CD4-positive, alpha-beta memory T cell (primary cell): Measurements from ENCODE around the gene KCNH6. TPM values are rescaled to one million over a fixed set of nuclear protein-coding genes. Genes with fewer than 3 reads are reported as not detected.

ENCODE experiments used
- CTCF ChIA-PET: fragments of 350-600 bp; sonication (Branson Sonifier 250); formaldehyde crosslinking; loops from one replicate; lab custom pipeline; 2021; ENCODE audit warnings: inconsistent platforms; ENCODE audit not compliant: partially characterized antibody; lab: Charles Lee
- POLR2A ChIA-PET: fragments of 350-600 bp; sonication (Branson Sonifier 250); formaldehyde crosslinking; loops from one replicate; lab custom pipeline; 2021; ENCODE audit not compliant: partially characterized antibody; lab: Charles Lee
- DNase-seq, 5 donors: peaks; one replicate each; pipeline versions ENCODE4 v3.0.0 to v3.0.0-alpha.2; 2020 to 2022; ENCODE audit warnings: mixed read lengths in 1 of 5
- H3K27ac ChIP-seq: one replicate; pipeline ENCODE4 v1.7.0; 2013; ENCODE audit warnings: low read depth, low read length
- H3K27me3 ChIP-seq: 2 replicates; pipeline ENCODE4 v1.7.0; 2013; ENCODE audit warnings: mild to moderate bottlenecking, low read length, moderate library complexity; ENCODE audit not compliant: insufficient read depth
- H3K36me3 ChIP-seq: 2 replicates; pipeline ENCODE4 v1.7.0; 2013; ENCODE audit warnings: mild to moderate bottlenecking, low read length, moderate library complexity; ENCODE audit not compliant: insufficient read depth
- H3K4me1 ChIP-seq: 2 replicates; pipeline ENCODE4 v1.7.0; 2013; ENCODE audit warnings: mild to moderate bottlenecking, low read length, moderate library complexity; ENCODE audit not compliant: insufficient read depth
- H3K4me3 ChIP-seq, 2 donors: one replicate each; pipeline ENCODE4 v1.7.0; 2013; ENCODE audit warnings: low read length in 2 of 2, mild to moderate bottlenecking in 1 of 2
- H3K9me3 ChIP-seq, 2 donors: one replicate each; pipeline ENCODE4 v1.7.0; 2013; ENCODE audit warnings: low read length in 2 of 2, control low read depth in 1 of 2; ENCODE audit not compliant: control insufficient read depth in 1 of 2
- H3K27ac Mint-ChIP-seq, 7 donors: one replicate each; pipeline ENCODE4 v1.8.0; 2020 to 2021; ENCODE audit warnings: mixed read lengths in 7 of 7, mild to moderate bottlenecking in 6 of 7, inconsistent platforms in 3 of 7, moderate library complexity in 3 of 7
- H3K27me3 Mint-ChIP-seq, 2 donors: one replicate each; pipeline ENCODE4 v1.8.0; 2020 to 2021; ENCODE audit warnings: mixed read lengths in 2 of 2
- H3K36me3 Mint-ChIP-seq, 2 donors: one replicate each; pipeline ENCODE4 v1.8.0; 2020 to 2021; ENCODE audit warnings: mixed read lengths in 2 of 2, inconsistent platforms in 1 of 2, mild to moderate bottlenecking in 1 of 2
- H3K4me1 Mint-ChIP-seq, 4 donors: one replicate each; pipeline ENCODE4 v1.8.0; 2020 to 2021; ENCODE audit warnings: mixed read lengths in 4 of 4, mild to moderate bottlenecking in 1 of 4
- H3K4me3 Mint-ChIP-seq, 8 donors: one replicate each; pipeline ENCODE4 v1.8.0; 2020 to 2021; ENCODE audit warnings: mixed read lengths in 8 of 8, mild to moderate bottlenecking in 7 of 8, moderate library complexity in 6 of 8, inconsistent platforms in 3 of 8
- H3K9me3 Mint-ChIP-seq, 8 donors: one replicate each; pipeline ENCODE4 v1.8.0; 2020 to 2021; ENCODE audit warnings: mixed read lengths in 8 of 8, mild to moderate bottlenecking in 5 of 8, inconsistent platforms in 3 of 8, moderate library complexity in 1 of 8
- intact Hi-C: fragments of 100-400 bp; cut with micrococcal nuclease; formaldehyde crosslinking; loops from one replicate; pipeline ENCODE4 v1.15.1; 2023
- polyA plus RNA-seq, 2 donors: library from polyadenylated mRNA; unstranded; fragments of 300-500 nt; fragmentation: Illumina TruSeq; gene quantifications; one replicate each; pipeline ENCODE4 v1.2.3, GENCODE V29; 2021
- total RNA-seq, 2 experiments: library from RNA; stranded (reverse); gene quantifications; one replicate each; pipeline ENCODE4 v1.2.3, GENCODE V29; 2021

The KCNH6 gene
- total and polyA plus RNA-seq, 4 experiments from 2014 or later = not detected

GRCh38 chr17:63497708-63498483, 25.3 kb upstream of the KCNH6 start:
- no peak overlapping the region for H3K4me3 ChIP-seq
- DNase-seq = no peak
- ChIA-PET POLR2A (no interaction called here), CTCF (interaction anchor here (1.0 to 1.5 kb wide), 4 partner anchors 19 to 115 kb away, joined by 3 to 7 read pairs (median 5); no protein-coding TSS in a partner anchor)
- H3K4me3 Mint-ChIP-seq = no peak overlapping the region
- no peaks in the 10 kb centered on the region for H3K4me1 ChIP-seq
- H3K9me3 ChIP-seq = no peaks in the 10 kb centered on the region
- H3K27ac ChIP-seq = no peak overlapping the region
- no peaks in the 10 kb centered on the region for H3K9me3 Mint-ChIP-seq
- no peaks in the 10 kb centered on the region for H3K27me3 ChIP-seq
- intact Hi-C loops = no loop called here
- H3K4me1 Mint-ChIP-seq = peaks cover 0 to 2% (median 0%) of the 10 kb centered on the region in 4 donors
- peaks cover 0 to 3% of the 10 kb centered on the region in 2 donors for H3K27me3 Mint-ChIP-seq
- no peak overlapping the region for H3K27ac Mint-ChIP-seq
- H3K36me3 ChIP-seq = no peaks in the 10 kb centered on the region
- peaks cover 0 to 2% of the 10 kb centered on the region in 2 donors for H3K36me3 Mint-ChIP-seq

GRCh38 chr17:63498626-63499195, 24.4 kb upstream of the KCNH6 start:
- DNase-seq = no peak
- no peak overlapping the region for H3K4me3 ChIP-seq
- intact Hi-C loops = no loop called here
- H3K27ac ChIP-seq = no peak overlapping the region
- ChIA-PET CTCF (interaction anchor here (1.0 to 1.3 kb wide), 3 partner anchors 20 to 113 kb away, joined by 3 to 6 read pairs (median 4); no protein-coding TSS in a partner anchor), POLR2A (no interaction called here)
- H3K27ac Mint-ChIP-seq = peak overlapping the region in 1 of 7 donors; percentile 5
- H3K36me3 Mint-ChIP-seq = peaks cover 0 to 2% of the 10 kb centered on the region in 2 donors
- H3K4me1 Mint-ChIP-seq = peaks cover 0 to 2% (median 0%) of the 10 kb centered on the region in 4 donors
- H3K9me3 Mint-ChIP-seq = no peaks in the 10 kb centered on the region
- H3K27me3 ChIP-seq = no peaks in the 10 kb centered on the region
- no peaks in the 10 kb centered on the region for H3K9me3 ChIP-seq
- no peaks in the 10 kb centered on the region for H3K36me3 ChIP-seq
- H3K4me3 Mint-ChIP-seq = no peak overlapping the region
- peaks cover 3 to 5% of the 10 kb centered on the region in 2 donors for H3K27me3 Mint-ChIP-seq
- no peaks in the 10 kb centered on the region for H3K4me1 ChIP-seq

- H3K4me1 ChIP-seq = no peaks in the 10 kb centered on the region
- peaks cover 0 to 4% (median 2%) of the 10 kb centered on the region in 8 donors for H3K9me3 Mint-ChIP-seq
- intact Hi-C loops = no loop called here
- no peaks in the 10 kb centered on the region for H3K9me3 ChIP-seq
- no peak overlapping the region for H3K27ac ChIP-seq
- ChIA-PET CTCF (no interaction called here), POLR2A (interaction anchor here (0.9 kb wide), 1 partner anchor 22 kb away, joined by 3 read pairs; no protein-coding TSS in a partner anchor)
- H3K27ac Mint-ChIP-seq = peak overlapping the region in 1 of 7 donors; percentile 12
- DNase-seq = no peak
- peaks cover 0 to 2% of the 10 kb centered on the region in 2 donors for H3K36me3 Mint-ChIP-seq
- no peaks in the 10 kb centered on the region for H3K27me3 ChIP-seq
- peaks cover 0 to 2% (median 0%) of the 10 kb centered on the region in 4 donors for H3K4me1 Mint-ChIP-seq
- no peak overlapping the region for H3K4me3 ChIP-seq
- H3K4me3 Mint-ChIP-seq = no peak overlapping the region
- peaks cover 3 to 8% of the 10 kb centered on the region in 2 donors for H3K27me3 Mint-ChIP-seq
- no peaks in the 10 kb centered on the region for H3K36me3 ChIP-seq
Measured at GRCh38 chr17:63500543-63501390, 22.4 kb upstream of the KCNH6 start.

- Histone ChIP-seq H3K27me3 (no peaks in the 10 kb centered on the region), H3K36me3 (no peaks in the 10 kb centered on the region), H3K9me3 (no peaks in the 10 kb centered on the region), H3K27ac (no peak overlapping the region), H3K4me3 (no peak overlapping the region), H3K4me1 (no peaks in the 10 kb centered on the region)
- Mint-ChIP-seq H3K27ac (no peak overlapping the region), H3K27me3 (peaks cover 5 to 12% of the 10 kb centered on the region in 2 donors), H3K4me3 (no peak overlapping the region), H3K4me1 (peaks cover 0 to 2% (median 0%) of the 10 kb centered on the region in 4 donors), H3K9me3 (peaks cover 0 to 8% (median 2%) of the 10 kb centered on the region in 8 donors), H3K36me3 (peaks cover 0 to 2% of the 10 kb centered on the region in 2 donors)
- intact Hi-C loops = no loop called here
- POLR2A ChIA-PET = interaction anchor here (1.3 kb wide), 1 partner anchor 16 kb away, joined by 3 read pairs; no protein-coding TSS in a partner anchor
- no peak for DNase-seq
- CTCF ChIA-PET = interaction anchor here (1.8 kb wide), 1 partner anchor 110 kb away, joined by 5 read pairs; no protein-coding TSS in a partner anchor
Measured at GRCh38 chr17:63503341-63503705, 19.8 kb upstream of the KCNH6 start.

GRCh38 chr17:63504261-63504660, 18.9 kb upstream of the KCNH6 start:
- Mint-ChIP-seq H3K36me3 (no peaks in the 10 kb centered on the region), H3K4me3 (no peak overlapping the region), H3K27ac (no peak overlapping the region), H3K27me3 (peaks cover 5 to 12% of the 10 kb centered on the region in 2 donors), H3K9me3 (peaks cover 0 to 8% (median 2%) of the 10 kb centered on the region in 8 donors), H3K4me1 (no peaks in the 10 kb centered on the region)
- no peak for DNase-seq
- Histone ChIP-seq H3K4me1 (no peaks in the 10 kb centered on the region), H3K27ac (no peak overlapping the region), H3K27me3 (no peaks in the 10 kb centered on the region), H3K36me3 (no peaks in the 10 kb centered on the region), H3K9me3 (no peaks in the 10 kb centered on the region), H3K4me3 (no peak overlapping the region)
- POLR2A ChIA-PET = no interaction called here
- intact Hi-C loops = no loop called here
- CTCF ChIA-PET = interaction anchor here (1.8 kb wide), 1 partner anchor 109 kb away, joined by 5 read pairs; no protein-coding TSS in a partner anchor

- peaks cover 0 to 8% (median 2%) of the 10 kb centered on the region in 8 donors for H3K9me3 Mint-ChIP-seq
- H3K4me1 ChIP-seq = no peaks in the 10 kb centered on the region
- H3K4me1 Mint-ChIP-seq = no peaks in the 10 kb centered on the region
- no peak overlapping the region for H3K4me3 Mint-ChIP-seq
- POLR2A ChIA-PET = no interaction called here
- H3K36me3 Mint-ChIP-seq = no peaks in the 10 kb centered on the region
- no peak overlapping the region for H3K4me3 ChIP-seq
- CTCF ChIA-PET = no interaction called here
- no peaks in the 10 kb centered on the region for H3K36me3 ChIP-seq
- H3K27me3 ChIP-seq = no peaks in the 10 kb centered on the region
- H3K27ac ChIP-seq = no peak overlapping the region
- intact Hi-C loops = no loop called here
- H3K27ac Mint-ChIP-seq = no peak overlapping the region
- no peaks in the 10 kb centered on the region for H3K9me3 ChIP-seq
- no peak for DNase-seq
- peaks cover 6 to 15% of the 10 kb centered on the region in 2 donors for H3K27me3 Mint-ChIP-seq
Measured at GRCh38 chr17:63505341-63505740, 17.8 kb upstream of the KCNH6 start.
